SK-N-SH treated with all-trans-retinoic acid at 6 μM for 48 hours (cell line): ENCODE measurements around the gene DYRK2.

ENCODE experiments used
- ATAC-seq: fragments of 200-7000 bp; cut with Tn5 transposase; 3 replicates; pipeline ENCODE4 v1.9.1; 2020; ENCODE audit warnings: mild to moderate bottlenecking, moderate library complexity
- CSDC2 ChIP-seq: fragments of 250-450 bp; sonication (Bioruptor Pico); IDR thresholded peaks from 2 replicates; pipeline ENCODE4 v1.5.0; 2020; ENCODE audit warnings: mild to moderate bottlenecking, moderate library complexity
- TSHZ2 ChIP-seq: fragments of 250-450 bp; sonication (Bioruptor Pico); IDR thresholded peaks from 2 replicates; pipeline ENCODE4 v1.5.0; 2020; ENCODE audit warnings: mild to moderate bottlenecking, moderate library complexity
- ZNF70 ChIP-seq: fragments of 450-650 bp; formaldehyde crosslinking; IDR thresholded peaks from 2 replicates; pipeline ENCODE4 v1.5.0; 2020; ENCODE audit warnings: mild to moderate bottlenecking, moderate library complexity

DYRK2 gene

GRCh38 chr12:67714648-67715047, 66.1 kb downstream of the DYRK2 start:
- TF ChIP-seq TSHZ2 (CRISPR knock-in tag) (no peak), ZNF70 (CRISPR knock-in tag) (no peak), CSDC2 (CRISPR knock-in tag) (no peak)
- TF ChIP-seq, all 23 proteins: peak for 0
- ATAC-seq, result peak; percentile 48
